Mesodermal cell (in vitro differentiated cells): ENCODE measurements around the gene ETFDH.
"Not testable (repeated sequence)": the region's sequence is repeated elsewhere in the genome, so short reads cannot be mapped to it uniquely, and the experiment has no call there.

ENCODE experiments used
- H3K27ac ChIP-seq: 2 replicates; pipeline ENCODE4 v1.7.0; 2013; ENCODE audit warnings: mild to moderate bottlenecking, low read depth, low read length, moderate library complexity; ENCODE audit not compliant: severe bottlenecking
- H3K36me3 ChIP-seq: 2 replicates; pipeline ENCODE4 v1.7.1; 2013; ENCODE audit warnings: mild to moderate bottlenecking, low read length, moderate library complexity; ENCODE audit not compliant: control insufficient read depth, insufficient read depth
- H3K4me1 ChIP-seq: one replicate; pipeline ENCODE4 v1.7.1; 2013; ENCODE audit warnings: mild to moderate bottlenecking, low read length; ENCODE audit not compliant: insufficient read depth, control insufficient read depth, poor library complexity, severe bottlenecking
- H3K4me3 ChIP-seq: 2 replicates; pipeline ENCODE4 v1.7.0; 2013; ENCODE audit warnings: low read length, control low read depth, mild to moderate bottlenecking; ENCODE audit not compliant: insufficient read depth, poor library complexity, severe bottlenecking; ENCODE audit errors: extremely low read depth
- H3K9me3 ChIP-seq: 2 replicates; pipeline ENCODE4 v1.7.1; 2013; ENCODE audit warnings: mild to moderate bottlenecking, low read length, moderate library complexity; ENCODE audit not compliant: control insufficient read depth
- WGBS, 2 experiments: methylation state at CpG; one replicate each; pipeline ENCODE4 v1.1.5; 2013; ENCODE audit warnings: missing lambda C conversion rate in 2 of 2; ENCODE audit not compliant: insufficient coverage in 2 of 2; 5-methylcytosine and 5-hydroxymethylcytosine counted together

ETFDH gene

DNA sequence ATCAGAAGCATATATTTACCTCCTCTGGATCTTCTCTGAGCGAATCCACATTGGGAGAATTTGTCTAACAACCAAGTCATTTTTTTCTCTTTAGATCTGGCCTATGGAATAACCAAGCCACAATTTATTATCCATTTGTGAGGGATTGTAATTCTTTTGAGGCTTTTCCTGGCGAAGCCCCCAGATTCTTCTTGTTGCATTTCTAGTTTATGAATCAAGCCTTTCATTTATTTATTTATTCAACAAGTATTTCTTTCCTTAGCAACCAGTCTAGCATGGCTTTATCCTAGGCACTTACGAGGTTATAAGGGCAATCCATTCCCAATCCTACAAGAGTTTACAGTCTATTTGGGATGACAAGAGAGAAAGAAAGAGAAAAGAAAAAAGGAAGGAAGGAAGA is 78.3 kb downstream of the ETFDH start:
- H3K4me1 ChIP-seq = no peaks in the 10 kb centered on the region
- no peak overlapping the region for H3K4me3 ChIP-seq
- no peaks in the 10 kb centered on the region for H3K36me3 ChIP-seq
- no peak overlapping the region for H3K27ac ChIP-seq
- WGBS, 2 experiments = 60 to 100% methylated on average over 1 to 2 of the region's 3 CpGs
- no peaks in the 10 kb centered on the region for H3K9me3 ChIP-seq

DNA sequence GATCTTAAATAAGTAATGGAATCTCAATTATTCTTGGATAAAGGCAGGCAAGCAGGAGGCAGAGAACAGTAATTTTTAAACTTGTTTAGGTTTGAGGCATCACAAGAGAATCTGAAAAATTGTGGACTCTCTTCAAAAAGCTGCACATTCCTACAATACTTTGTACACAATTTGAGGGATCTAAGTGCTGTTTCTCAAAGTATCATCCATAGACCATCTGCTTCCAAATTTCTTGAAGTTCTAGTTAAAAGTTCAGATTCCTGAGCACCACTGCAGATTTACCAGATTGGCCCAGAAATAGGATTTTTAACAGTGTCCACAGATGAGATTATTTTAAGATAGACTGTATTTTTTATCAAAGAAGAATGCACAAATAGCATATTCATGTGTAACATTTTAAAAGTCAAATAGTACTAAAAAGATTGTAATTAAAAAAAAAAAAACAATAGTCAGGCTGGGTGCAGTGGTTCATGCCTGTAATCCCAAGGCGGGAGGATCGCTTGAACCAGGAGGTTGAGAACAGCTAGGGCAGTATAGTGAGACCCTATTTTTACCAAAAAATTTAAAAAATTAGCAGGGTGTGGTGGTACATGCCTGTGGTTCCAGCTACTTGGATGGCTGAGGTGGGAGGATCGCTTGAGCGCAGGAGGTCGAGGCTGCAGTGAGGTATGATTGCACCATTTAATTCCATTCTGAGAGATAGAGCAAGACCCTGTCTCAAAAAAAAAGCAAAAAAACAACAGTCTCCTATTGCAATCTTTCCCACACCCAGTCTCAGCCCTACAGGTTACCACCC is 82.5 kb downstream of the ETFDH start:
- WGBS, 2 experiments = 95% methylated on average over 4 of the region's 5 CpGs; no CpG with 5 or more reads in 1 of the 2 experiments
- Histone ChIP-seq H3K4me1 (no peaks in the 10 kb centered on the region), H3K36me3 (no peaks in the 10 kb centered on the region), H3K9me3 (peaks cover 8% of the 10 kb centered on the region), H3K4me3 (no peak overlapping the region), H3K27ac (no peak overlapping the region)

DNA sequence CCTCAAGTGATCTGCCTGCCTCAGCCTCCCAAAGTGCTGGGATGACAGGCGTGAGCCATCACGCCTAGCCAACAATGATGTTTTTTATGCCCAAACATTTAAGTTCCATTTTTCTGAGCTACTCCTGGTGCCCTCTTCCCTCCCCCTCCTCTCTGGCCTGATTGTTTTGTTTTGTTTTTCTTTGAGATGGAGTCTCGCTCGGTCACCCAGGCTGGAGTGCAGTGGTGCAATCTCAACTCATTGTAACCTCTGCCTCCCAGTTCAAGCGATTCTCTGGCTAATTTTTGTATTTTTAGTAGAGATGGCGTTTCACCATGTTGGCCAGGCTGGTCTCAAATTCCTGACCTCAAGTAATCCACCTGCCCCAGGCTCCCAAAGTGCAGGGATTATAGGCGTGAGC is 83.7 kb downstream of the ETFDH start:
- not testable (repeated sequence) for H3K27ac ChIP-seq, H3K4me3 ChIP-seq, H3K9me3 ChIP-seq, H3K4me1 ChIP-seq, H3K36me3 ChIP-seq
- WGBS, 2 experiments = 89 to 91% methylated on average over 3 to 4 of the region's 7 CpGs

DNA sequence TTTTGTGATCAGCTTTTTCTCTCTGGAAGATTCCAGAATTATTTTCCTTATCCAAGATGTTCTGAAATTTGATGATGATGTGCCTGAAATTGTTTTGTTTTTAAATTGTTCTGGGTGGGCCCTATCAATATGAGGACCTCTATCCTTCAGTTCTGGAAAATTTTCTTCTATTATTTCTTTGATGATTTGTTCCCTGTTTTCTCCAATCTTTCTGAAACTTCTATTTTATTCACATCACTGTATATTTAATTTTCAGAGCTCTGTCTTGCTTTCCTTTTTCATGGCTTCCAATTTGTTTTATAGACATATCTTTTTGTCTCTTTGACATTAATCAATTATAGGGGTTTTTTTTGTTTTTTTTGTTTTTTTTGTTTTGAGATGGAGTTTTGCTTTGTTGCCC is 84.5 kb downstream of the ETFDH start:
- Histone ChIP-seq H3K36me3 (no peaks in the 10 kb centered on the region), H3K9me3 (peaks cover 8% of the 10 kb centered on the region), H3K4me1 (no peaks in the 10 kb centered on the region), H3K27ac (no peak overlapping the region), H3K4me3 (no peak overlapping the region)

DNA sequence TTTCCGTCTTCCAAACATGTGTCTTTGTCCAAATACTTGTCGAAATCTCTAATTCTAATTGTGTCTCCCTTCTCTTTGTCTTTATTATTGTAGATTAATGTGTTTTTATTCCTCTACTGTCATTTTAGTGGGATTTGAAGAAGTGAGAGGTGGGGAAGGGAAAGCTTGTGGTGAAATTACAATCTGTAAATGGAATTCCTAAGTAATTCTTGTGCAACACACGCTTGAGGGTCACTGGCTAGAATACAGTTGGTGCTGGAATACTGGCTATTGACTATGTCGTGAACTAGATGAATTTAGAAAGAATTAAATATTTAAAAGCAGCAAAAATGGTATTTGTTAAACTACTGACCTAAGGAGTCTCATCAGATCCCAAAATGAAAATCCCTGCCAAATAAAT is 86.0 kb downstream of the ETFDH start:
- Histone ChIP-seq H3K4me3 (no peak overlapping the region), H3K36me3 (no peaks in the 10 kb centered on the region), H3K4me1 (no peaks in the 10 kb centered on the region), H3K27ac (no peak overlapping the region), H3K9me3 (peaks cover 8% of the 10 kb centered on the region)
- 98 to 100% methylated on average over 2 to 3 of the region's 4 CpGs for WGBS, 2 experiments

DNA sequence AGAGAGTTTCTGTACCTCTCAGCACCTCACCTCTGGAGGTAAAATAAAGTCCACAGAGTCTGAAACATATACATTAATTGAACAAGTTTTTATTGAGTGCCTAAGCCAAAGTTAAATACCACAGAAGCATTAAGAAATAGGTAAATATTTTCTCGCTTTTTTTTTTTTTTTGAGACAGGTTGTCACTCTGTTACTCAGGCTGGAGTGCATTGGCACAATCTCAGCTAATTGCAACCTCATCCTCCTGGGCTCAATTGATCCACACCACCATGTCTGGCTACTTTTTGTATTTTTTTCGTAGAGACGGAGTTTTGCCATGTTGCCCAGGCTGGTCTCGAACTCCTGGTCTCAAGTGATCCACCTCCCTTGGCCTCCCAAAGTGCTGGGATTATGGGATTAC is 86.6 kb downstream of the ETFDH start:
- Histone ChIP-seq H3K4me3 (no peak overlapping the region), H3K9me3 (peaks cover 8% of the 10 kb centered on the region), H3K36me3 (no peaks in the 10 kb centered on the region), H3K27ac (no peak overlapping the region), H3K4me1 (no peaks in the 10 kb centered on the region)
- 87 to 95% methylated on average over 3 of the region's 4 CpGs for WGBS, 2 experiments
